HepG2 (cell line): ENCODE measurements around the gene AGT. TPM values are rescaled to one million over a fixed set of nuclear protein-coding genes. Genes with fewer than 3 reads are reported as not detected.
A peak's percentile ranks its signal among the peaks of the same experiment; 100 is the strongest.

ENCODE experiments used
- MTF1 ChIP-seq: sonication (generic); formaldehyde crosslinking; IDR thresholded peaks from 2 replicates; pipeline ENCODE4 v1.5.0; 2020; ENCODE audit warnings: missing genetic modification reagents
- NAIF1 ChIP-seq: sonication (generic); formaldehyde crosslinking; IDR thresholded peaks from 2 replicates; pipeline ENCODE4 v1.5.0; 2020; ENCODE audit warnings: mild to moderate bottlenecking, missing genetic modification reagents, borderline replicate concordance
- SRF ChIP-seq: IDR thresholded peaks from 2 replicates; pipeline ENCODE4 v1.6.1; 2011; ENCODE audit warnings: mild to moderate bottlenecking, low read depth, low read length, moderate library complexity
- TBX2 ChIP-seq: sonication (generic); formaldehyde crosslinking; IDR thresholded peaks from 2 replicates; pipeline ENCODE4 v1.5.0; 2020; ENCODE audit warnings: missing genetic modification reagents, mild to moderate bottlenecking, borderline replicate concordance
- ZNF558 ChIP-seq: sonication (generic); formaldehyde crosslinking; IDR thresholded peaks from 2 replicates; pipeline ENCODE4 v1.9.0; 2022; ENCODE audit warnings: mild to moderate bottlenecking, missing genetic modification reagents, borderline replicate concordance
- ZSCAN30 ChIP-seq: sonication (generic); formaldehyde crosslinking; IDR thresholded peaks from 2 replicates; pipeline ENCODE4 v1.5.0; 2020; ENCODE audit warnings: mild to moderate bottlenecking, missing genetic modification reagents
- polyA plus RNA-seq, 8 experiments: library from polyadenylated mRNA; depleted of rRNA in 3 of 8; stranded (reverse) in 7 of 8; unstranded in 1 of 8; fragments of >200 nt; fragmentation: Illumina TruSeq in 4 of 8; extraction: Trizol in 4 of 8; gene quantifications; 2 replicates each; pipeline versions ENCODE4 v1.2.1 to v1.2.3, GENCODE V29; 2011 to 2016; ENCODE audit warnings: low read depth in 4 of 8, missing spikeins in 1 of 8, mixed read lengths in 1 of 8; ENCODE audit not compliant: insufficient read depth in 1 of 8
- total RNA-seq, 5 experiments: library from RNA; depleted of rRNA; stranded (reverse); fragments of >200 nt; fragmentation: Illumina TruSeq; extraction: Trizol; gene quantifications; 2 replicates each; pipeline ENCODE4 v1.2.3, GENCODE V29; 2016; ENCODE audit warnings: low read depth in 1 of 5
- TF ChIP-seq, protein P1 (sequence below): sonication (generic); formaldehyde crosslinking; IDR thresholded peaks from 2 replicates; pipeline ENCODE4 v1.5.0; 2020; ENCODE audit warnings: mild to moderate bottlenecking, missing genetic modification reagents, borderline replicate concordance
- TF ChIP-seq, protein P2 (sequence below): sonication (generic); formaldehyde crosslinking; IDR thresholded peaks from 2 replicates; pipeline ENCODE4 v1.5.0; 2020; ENCODE audit warnings: mild to moderate bottlenecking, low read depth, missing genetic modification reagents, borderline replicate concordance

The AGT gene
- total and polyA plus RNA-seq, 2 of the 13 experiments (the other 11 are each of a cell fraction or from before 2014, with no cell fraction given), result 892 to 2,071 TPM

DNA sequence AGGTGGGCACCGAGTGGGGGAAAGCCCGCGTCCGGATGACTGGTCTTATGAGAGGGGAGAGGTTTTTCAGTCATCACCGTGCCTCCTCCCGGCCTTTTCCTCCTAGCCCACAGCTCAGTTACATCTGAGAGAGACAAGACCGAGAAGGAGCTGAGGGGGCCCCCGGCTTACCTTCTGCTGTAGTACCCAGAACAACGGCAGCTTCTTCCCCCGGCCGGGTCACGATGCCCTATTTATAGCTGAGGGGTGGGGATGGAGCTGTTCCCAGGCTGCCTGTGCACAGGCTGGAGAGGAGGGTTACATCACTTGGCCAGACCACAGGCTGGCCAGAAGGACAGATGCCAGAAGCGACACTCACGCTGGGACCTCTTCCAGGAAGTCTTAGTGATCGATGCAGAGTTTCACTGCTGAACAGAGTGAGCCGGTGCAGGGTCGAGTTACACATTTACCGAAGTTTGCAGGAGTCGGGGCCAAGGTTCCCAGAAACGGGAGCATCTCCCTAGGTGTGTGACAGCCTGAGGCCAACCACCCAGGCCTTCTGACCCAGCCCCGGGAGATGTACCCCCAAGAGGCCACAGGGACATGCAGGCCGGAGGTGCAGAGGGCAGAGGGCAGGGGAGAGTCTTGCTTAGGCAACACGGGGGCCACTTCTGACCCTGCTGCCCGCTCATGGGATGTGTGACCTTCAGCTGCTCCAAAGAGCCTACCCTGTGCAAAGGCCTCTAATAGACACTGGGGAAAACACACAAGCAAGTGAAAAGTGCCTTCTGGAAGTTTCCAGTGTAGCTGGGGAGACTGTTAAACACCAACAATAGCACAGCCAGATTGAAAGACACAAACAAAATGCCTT, at the start of gene AGT (continued):
- TF ChIP-seq, protein P1, sequence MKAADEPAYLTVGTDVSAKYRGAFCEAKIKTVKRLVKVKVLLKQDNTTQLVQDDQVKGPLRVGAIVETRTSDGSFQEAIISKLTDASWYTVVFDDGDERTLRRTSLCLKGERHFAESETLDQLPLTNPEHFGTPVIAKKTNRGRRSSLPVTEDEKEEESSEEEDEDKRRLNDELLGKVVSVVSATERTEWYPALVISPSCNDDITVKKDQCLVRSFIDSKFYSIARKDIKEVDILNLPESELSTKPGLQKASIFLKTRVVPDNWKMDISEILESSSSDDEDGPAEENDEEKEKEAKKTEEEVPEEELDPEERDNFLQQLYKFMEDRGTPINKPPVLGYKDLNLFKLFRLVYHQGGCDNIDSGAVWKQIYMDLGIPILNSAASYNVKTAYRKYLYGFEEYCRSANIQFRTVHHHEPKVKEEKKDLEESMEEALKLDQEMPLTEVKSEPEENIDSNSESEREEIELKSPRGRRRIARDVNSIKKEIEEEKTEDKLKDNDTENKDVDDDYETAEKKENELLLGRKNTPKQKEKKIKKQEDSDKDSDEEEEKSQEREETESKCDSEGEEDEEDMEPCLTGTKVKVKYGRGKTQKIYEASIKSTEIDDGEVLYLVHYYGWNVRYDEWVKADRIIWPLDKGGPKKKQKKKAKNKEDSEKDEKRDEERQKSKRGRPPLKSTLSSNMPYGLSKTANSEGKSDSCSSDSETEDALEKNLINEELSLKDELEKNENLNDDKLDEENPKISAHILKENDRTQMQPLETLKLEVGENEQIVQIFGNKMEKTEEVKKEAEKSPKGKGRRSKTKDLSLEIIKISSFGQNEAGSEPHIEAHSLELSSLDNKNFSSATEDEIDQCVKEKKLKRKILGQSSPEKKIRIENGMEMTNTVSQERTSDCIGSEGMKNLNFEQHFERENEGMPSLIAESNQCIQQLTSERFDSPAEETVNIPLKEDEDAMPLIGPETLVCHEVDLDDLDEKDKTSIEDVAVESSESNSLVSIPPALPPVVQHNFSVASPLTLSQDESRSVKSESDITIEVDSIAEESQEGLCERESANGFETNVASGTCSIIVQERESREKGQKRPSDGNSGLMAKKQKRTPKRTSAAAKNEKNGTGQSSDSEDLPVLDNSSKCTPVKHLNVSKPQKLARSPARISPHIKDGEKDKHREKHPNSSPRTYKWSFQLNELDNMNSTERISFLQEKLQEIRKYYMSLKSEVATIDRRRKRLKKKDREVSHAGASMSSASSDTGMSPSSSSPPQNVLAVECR (CRISPR knock-in tag), result peak; percentile 90; the same call in 1 of the 2 replicates
- TF ChIP-seq, protein P2, sequence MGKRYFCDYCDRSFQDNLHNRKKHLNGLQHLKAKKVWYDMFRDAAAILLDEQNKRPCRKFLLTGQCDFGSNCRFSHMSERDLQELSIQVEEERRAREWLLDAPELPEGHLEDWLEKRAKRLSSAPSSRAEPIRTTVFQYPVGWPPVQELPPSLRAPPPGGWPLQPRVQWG (CRISPR knock-in tag), result no peak; the same call in 1 of the 2 replicates
- peak; percentile 99 for TF ChIP-seq TBX2
- no peak for TF ChIP-seq MTF1 (CRISPR knock-in tag)
- TF ChIP-seq NAIF1 (CRISPR knock-in tag), result peak; percentile 70
- no peak for TF ChIP-seq SRF
- TF ChIP-seq ZNF558 (CRISPR knock-in tag), result peak; percentile 92; the same call in 1 of the 2 replicates
- 0 out of 2 replicates have a peak, but pooled peaks have one; percentile 63 for TF ChIP-seq ZSCAN30 (CRISPR knock-in tag)
- TF ChIP-seq, all 625 proteins: peak for 391
